ENCODE data around the gene LMX1B.

- TF ChIP-seq CTCF (conservative IDR thresholded peaks at IDR 0.05; ENCODE audit: low read depth, low read length) (no peak), EZH2 (IDR thresholded peaks at IDR 0.05; ENCODE audit: low read length, unreplicated experiment) (no peak)
Measured at GRCh38 chr9:126698251-126698650, 84.5 kb downstream of the LMX1B start.
